IMR-90 (cell line): ENCODE data around the gene F10. TPM values are rescaled to one million over a fixed set of nuclear protein-coding genes. Genes with fewer than 3 reads are reported as not detected.
A peak's percentile ranks its signal among the peaks of the same experiment; 100 is the strongest.

ENCODE experiments used
- ATAC-seq: fragments of 200-7000 bp; cut with Tn5 transposase; 2 replicates; pipeline ENCODE4 v1.9.1; 2020; ENCODE audit warnings: low read depth, mild to moderate bottlenecking, moderate library complexity
- BruUV-seq: library from RNA; stranded (reverse); fragments of 400-500 nt; replicated peaks from 2 replicates; lab custom pipeline; 2021; lab: Mats Ljungman, UMichigan
- CTCF ChIA-PET: fragments of 300-600 bp; formaldehyde crosslinking; extraction: SDS; loops from one replicate; lab custom pipeline; 2021; ENCODE audit warnings: antibody characterized with exemption; lab: Yijun Ruan, JAX
- POLR2A ChIA-PET: fragments of 300-600 bp; sonication (Branson Sonifier 250); formaldehyde crosslinking; loops from one replicate; lab custom pipeline; 2022; ENCODE audit warnings: antibody characterized with exemption; ENCODE audit not compliant: unreplicated experiment; lab: Charles Lee
- DNase-seq: peaks from one replicate; pipeline ENCODE4 v3.0.0; 2013
- H2AFZ ChIP-seq: replicated peaks from 2 replicates; pipeline ENCODE3; 2013; ENCODE audit warnings: low read length, mild to moderate bottlenecking; ENCODE audit not compliant: poor library complexity
- H2AK5ac ChIP-seq: 2 replicates; pipeline ENCODE4 v1.6.1; 2013; ENCODE audit warnings: low read depth, low read length, inconsistent platforms
- H2AK9ac ChIP-seq: replicated peaks from 2 replicates; pipeline ENCODE3; 2013; ENCODE audit warnings: mild to moderate bottlenecking, low read depth, low read length, moderate library complexity; ENCODE audit not compliant: poor library complexity
- H2BK120ac ChIP-seq: 2 replicates; pipeline ENCODE4 v1.6.1; 2013; ENCODE audit warnings: low read depth, low read length, inconsistent platforms
- H2BK15ac ChIP-seq: 3 replicates; pipeline ENCODE4 v1.6.1; 2013; ENCODE audit warnings: low read depth, low read length, inconsistent platforms
- H2BK20ac ChIP-seq: 2 replicates; pipeline ENCODE4 v1.6.1; 2013; ENCODE audit warnings: low read depth, mild to moderate bottlenecking, inconsistent platforms, low read length, moderate library complexity
- H2BK5ac ChIP-seq: 2 replicates; pipeline ENCODE4 v1.6.1; 2013; ENCODE audit warnings: mild to moderate bottlenecking, low read depth, low read length, inconsistent platforms; ENCODE audit not compliant: poor library complexity, severe bottlenecking
- H3K14ac ChIP-seq: replicated peaks from 2 replicates; pipeline ENCODE4 v1.6.1; 2013; ENCODE audit warnings: low read depth, low read length, inconsistent platforms
- H3K18ac ChIP-seq: 2 replicates; pipeline ENCODE4 v1.6.1; 2013; ENCODE audit warnings: low read depth, low read length, control low read depth
- H3K23ac ChIP-seq: 2 replicates; pipeline ENCODE4 v1.6.1; 2013; ENCODE audit warnings: low read depth, low read length, inconsistent platforms
- H3K27ac ChIP-seq: 2 replicates; pipeline ENCODE4 v1.5.1; 2013; ENCODE audit warnings: mild to moderate bottlenecking, control low read depth, low read length; ENCODE audit not compliant: insufficient read depth
- H3K27me3 ChIP-seq: 2 replicates; pipeline ENCODE4 v1.6.1; 2013; ENCODE audit warnings: low read length; ENCODE audit not compliant: control insufficient read depth, insufficient read depth
- H3K36me3 ChIP-seq: 2 replicates; pipeline ENCODE4 v1.6.1; 2013; ENCODE audit warnings: low read length, mixed read lengths; ENCODE audit not compliant: control insufficient read depth, insufficient read depth
- H3K4ac ChIP-seq: 2 replicates; pipeline ENCODE4 v1.6.1; 2013; ENCODE audit warnings: low read depth, low read length, inconsistent platforms
- H3K4me1 ChIP-seq: 2 replicates; pipeline ENCODE4 v1.6.1; 2013; ENCODE audit warnings: low read length, mixed read lengths; ENCODE audit not compliant: control insufficient read depth, insufficient read depth
- H3K4me2 ChIP-seq: 2 replicates; pipeline ENCODE4 v1.6.1; 2013; ENCODE audit warnings: low read depth, mild to moderate bottlenecking, control low read depth, low read length, moderate library complexity
- H3K4me3 ChIP-seq: 2 replicates; pipeline ENCODE4 v1.5.1; 2013; ENCODE audit warnings: low read depth, mild to moderate bottlenecking, control low read depth, low read length, moderate library complexity; ENCODE audit not compliant: insufficient read depth
- H3K56ac ChIP-seq: 2 replicates; pipeline ENCODE4 v1.6.1; 2013; ENCODE audit warnings: low read length, inconsistent platforms; ENCODE audit not compliant: insufficient read depth; ENCODE audit errors: extremely low read depth
- H3K79me1 ChIP-seq, 2 experiments: 2 replicates each; pipeline ENCODE4 v1.6.1; 2013; ENCODE audit warnings: low read length in 2 of 2, inconsistent platforms in 1 of 2, low read depth in 1 of 2
- H3K9ac ChIP-seq: 2 replicates; pipeline ENCODE4 v1.6.1; 2013; ENCODE audit warnings: low read depth, low read length, control low read depth
- H3K9me1 ChIP-seq: 2 replicates; pipeline ENCODE4 v1.6.1; 2013; ENCODE audit warnings: low read length, inconsistent platforms; ENCODE audit not compliant: insufficient read depth
- H3K9me3 ChIP-seq: 2 replicates; pipeline ENCODE4 v1.6.1; 2013; ENCODE audit warnings: low read length; ENCODE audit not compliant: control insufficient read depth, insufficient read depth
- H4K20me1 ChIP-seq: 2 replicates; pipeline ENCODE4 v1.6.1; 2013; ENCODE audit warnings: low read length, inconsistent platforms; ENCODE audit not compliant: insufficient read depth
- H4K5ac ChIP-seq: 2 replicates; pipeline ENCODE4 v1.6.1; 2013; ENCODE audit warnings: mild to moderate bottlenecking, low read depth, low read length, control low read depth
- H4K8ac ChIP-seq, 2 experiments: 2 replicates each; pipeline ENCODE4 v1.6.1; 2013; ENCODE audit warnings: low read depth in 2 of 2, low read length in 2 of 2, control low read depth in 1 of 2, inconsistent platforms in 1 of 2
- H4K91ac ChIP-seq: 2 replicates; pipeline ENCODE4 v1.6.1; 2013; ENCODE audit warnings: low read depth, low read length, inconsistent platforms; ENCODE audit not compliant: insufficient read depth
- CEBPB ChIP-seq: IDR thresholded peaks from 2 replicates; pipeline ENCODE4 v1.6.1; 2012; ENCODE audit warnings: low read depth, low read length, improper control_type of control experiment
- FOS ChIP-seq: fragments of 150-350 bp; IDR thresholded peaks from 2 replicates; pipeline ENCODE4 v1.6.1; 2016; ENCODE audit warnings: low read depth, low read length
- RFX5 ChIP-seq: IDR thresholded peaks from 2 replicates; pipeline ENCODE4 v1.8.0; 2012; ENCODE audit warnings: low read depth, mild to moderate bottlenecking, low read length, moderate library complexity
- USF2 ChIP-seq: fragments of 150-350 bp; IDR thresholded peaks from 2 replicates; pipeline ENCODE4 v1.6.1; 2017; ENCODE audit warnings: mild to moderate bottlenecking, antibody characterized with exemption, low read length, low read depth
- WGBS, 2 experiments: methylation state at CpG; one replicate each; pipeline versions ENCODE4 v1.1.5 to v1.1.7; 2013; ENCODE audit warnings: missing lambda C conversion rate in 2 of 2; ENCODE audit not compliant: insufficient read length in 1 of 2; ENCODE audit errors: extremely low coverage in 2 of 2; 5-methylcytosine and 5-hydroxymethylcytosine counted together
- dilution Hi-C: fragments of 300-500 bp; cut with HindIII; formaldehyde crosslinking; loops from one replicate; pipeline ENCODE4 v1.14.3; 2018; ENCODE audit warnings: low sequenced_read_pairs; ENCODE audit not compliant: unreplicated experiment
- in situ Hi-C: fragments of 300-500 bp; cut with MboI; formaldehyde crosslinking; loops from 3 replicates; pipeline ENCODE4 v1.14.3; 2019; ENCODE audit warnings: low sequenced_read_pairs, inconsistent platforms, mixed read lengths
- intact Hi-C: fragments of 100-400 bp; cut with micrococcal nuclease; formaldehyde crosslinking; loops from 2 replicates; pipeline ENCODE4 v1.10.0; 2022
- polyA plus RNA-seq, 3 experiments: library from polyadenylated mRNA; depleted of rRNA; stranded (reverse); fragments of >200 nt; gene quantifications; 2 replicates each; pipeline ENCODE4 v1.2.3, GENCODE V29; 2012; ENCODE audit warnings: low replicate concordance in 1 of 3
- total RNA-seq: library from RNA; depleted of rRNA; stranded (reverse); fragments of >200 nt; gene quantifications from 2 replicates; pipeline ENCODE4 v1.2.3, GENCODE V29; 2012

The F10 gene
- total and polyA plus RNA-seq, 2 of the 4 experiments (the other 2 are of a cell fraction): 9.1 to 19.5 TPM

DNA sequence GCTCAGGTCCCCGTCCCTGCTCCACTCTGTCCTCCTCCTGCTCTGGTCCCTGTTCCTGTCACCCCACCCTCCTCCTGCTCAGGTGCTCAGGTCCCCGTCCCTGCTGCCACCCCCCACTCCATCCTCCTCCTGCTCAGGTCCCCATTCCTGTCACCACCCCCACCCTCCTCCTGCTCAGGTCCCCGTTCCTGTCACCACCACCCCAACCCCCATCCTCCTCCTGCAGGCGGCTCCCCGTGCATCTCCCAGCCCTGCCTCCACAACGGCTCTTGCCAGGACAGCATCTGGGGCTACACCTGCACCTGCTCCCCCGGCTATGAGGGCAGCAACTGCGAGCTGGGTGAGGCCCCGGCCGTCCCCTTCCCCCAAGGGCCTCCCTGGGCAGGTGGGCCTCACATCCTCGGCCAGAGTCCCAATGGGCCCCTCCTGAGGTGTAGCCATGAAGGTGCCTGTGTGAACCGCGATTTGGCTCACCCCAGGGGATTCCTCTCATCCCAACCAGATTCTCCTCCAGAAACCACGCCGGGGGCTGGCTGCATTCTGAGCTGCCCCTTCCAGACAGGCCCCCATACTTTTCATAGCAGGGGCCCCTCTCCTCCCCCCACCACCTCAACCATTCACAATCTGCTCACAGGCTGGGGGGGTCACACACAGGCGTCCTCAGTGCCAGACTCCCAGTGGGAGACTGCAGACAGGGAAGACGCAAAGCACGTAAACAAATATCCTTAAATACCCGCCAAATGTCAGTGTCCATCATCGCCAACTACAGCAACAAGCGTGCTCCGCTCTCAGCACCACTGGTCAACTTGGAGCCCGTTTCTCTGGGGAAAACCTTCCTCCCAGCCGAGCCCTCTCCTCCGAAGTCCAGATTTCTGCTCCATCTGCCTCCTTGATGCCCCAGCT, 40.4 kb downstream of the F10 start:
- ATAC-seq (no peak), DNase-seq (no peak)
- H2AFZ ChIP-seq: no peak overlapping the region
- 0 out of 2 replicates have a peak overlapping the region, but pooled peaks have one; percentile 9 for H3K23ac ChIP-seq
- no peak overlapping the region for H4K91ac ChIP-seq
- no peak overlapping the region for H2AK9ac ChIP-seq
- no peak overlapping the region for H3K9ac ChIP-seq
- H2BK15ac ChIP-seq: no peak overlapping the region
- no peak overlapping the region for H2BK5ac ChIP-seq
- dilution Hi-C loops (no loop called here), in situ Hi-C loops (no loop called here), intact Hi-C loops (no loop called here)
- H2AK5ac ChIP-seq: no peak overlapping the region; the same call in 1 of the 2 replicates
- H2BK120ac ChIP-seq: no peak overlapping the region
- peaks cover 8% of the 10 kb centered on the region for H3K4me1 ChIP-seq
- H3K4me3 ChIP-seq: no peak overlapping the region
- H3K27me3 ChIP-seq: no peaks in the 10 kb centered on the region
- no peak overlapping the region for H3K27ac ChIP-seq
- H3K4ac ChIP-seq: no peak overlapping the region
- peaks cover 2% of the 10 kb centered on the region; the same call in 1 of the 2 replicates for H3K36me3 ChIP-seq
- no peak overlapping the region for H3K18ac ChIP-seq
- POLR2A ChIA-PET: no interaction called here
- no peak overlapping the region for H4K8ac ChIP-seq
- TF ChIP-seq USF2: no peak
- TF ChIP-seq CEBPB: no peak
- no peak for TF ChIP-seq RFX5
- TF ChIP-seq FOS: no peak
- H3K4me2 ChIP-seq: no peak overlapping the region
- no peak overlapping the region for H3K14ac ChIP-seq
- no peak overlapping the region for H2BK20ac ChIP-seq
- H4K20me1 ChIP-seq: no peaks in the 10 kb centered on the region
- CTCF ChIA-PET: no interaction called here
- no peak overlapping the region for H4K5ac ChIP-seq
- H3K56ac ChIP-seq: no peak overlapping the region
- 0 out of 2 replicates have a peak, but pooled peaks cover 2% of the 10 kb centered on the region for H3K9me3 ChIP-seq
- 0 out of 4 replicates have a peak, but pooled peaks cover 0 to 3% of the 10 kb centered on the region in 2 experiments for H3K79me1 ChIP-seq
- H3K9me1 ChIP-seq: 0 out of 2 replicates have a peak, but pooled peaks cover 2% of the 10 kb centered on the region
- 45% methylated on average over 17 of the region's 25 CpGs; no CpG with 5 or more reads in 1 of the 2 experiments for WGBS, 2 experiments
- no TSS peak for BruUV-seq
